Neuronal stem cell (in vitro differentiated cells): ENCODE data around the gene LIN7B.
"Not testable (repeated sequence)": the region's sequence is repeated elsewhere in the genome, so short reads cannot be mapped to it uniquely, and the experiment has no call there.

Experiments used
- DNase-seq: peaks from one replicate; pipeline ENCODE4 v3.0.0-alpha.2; 2013; ENCODE audit warnings: low spot score
- H2AFZ ChIP-seq: one replicate; pipeline ENCODE4 v1.6.1; 2013; ENCODE audit warnings: mild to moderate bottlenecking, low read length, inconsistent platforms
- H2AK5ac ChIP-seq: 2 replicates; pipeline ENCODE4 v1.6.1; 2013; ENCODE audit warnings: low read depth, mild to moderate bottlenecking, inconsistent platforms, low read length, moderate library complexity, mixed read lengths
- H2BK120ac ChIP-seq: 2 replicates; pipeline ENCODE4 v1.6.1; 2013; ENCODE audit warnings: low read depth, mild to moderate bottlenecking, inconsistent platforms, low read length, moderate library complexity, mixed read lengths
- H2BK12ac ChIP-seq: one replicate; pipeline ENCODE4 v1.6.1; 2013; ENCODE audit warnings: low read length, inconsistent platforms
- H2BK15ac ChIP-seq: 2 replicates; pipeline ENCODE4 v1.6.1; 2013; ENCODE audit warnings: mild to moderate bottlenecking, low read length, inconsistent platforms, mixed read lengths
- H2BK5ac ChIP-seq: one replicate; pipeline ENCODE4 v1.6.1; 2013; ENCODE audit warnings: inconsistent platforms, mild to moderate bottlenecking, low read length, moderate library complexity
- H3K14ac ChIP-seq: one replicate; pipeline ENCODE4 v1.6.1; 2013; ENCODE audit warnings: low read length, inconsistent platforms
- H3K18ac ChIP-seq: 2 replicates; pipeline ENCODE4 v1.6.1; 2013; ENCODE audit warnings: low read length, inconsistent platforms
- H3K23ac ChIP-seq: 2 replicates; pipeline ENCODE4 v1.6.1; 2013; ENCODE audit warnings: low read depth, mild to moderate bottlenecking, mixed read lengths, low read length, inconsistent platforms; ENCODE audit not compliant: poor library complexity
- H3K27ac ChIP-seq: replicated peaks from 3 replicates; pipeline ENCODE4 v1.5.1; 2013; ENCODE audit warnings: low read length, inconsistent platforms
- H3K27me3 ChIP-seq, 3 experiments: 2 replicates each; pipeline ENCODE4 v1.6.1; 2013; ENCODE audit warnings: low read length in 3 of 3, mild to moderate bottlenecking in 2 of 3, inconsistent platforms in 1 of 3, low read depth in 1 of 3, mixed read lengths in 1 of 3, moderate library complexity in 1 of 3; ENCODE audit not compliant: control insufficient read depth in 3 of 3, insufficient read depth in 3 of 3
- H3K36me3 ChIP-seq, 2 donors: replicated peaks in 1 of 2; 2 replicates each; pipeline ENCODE4 v1.6.1; 2013; ENCODE audit warnings: low read length in 2 of 2; ENCODE audit not compliant: control insufficient read depth in 2 of 2, insufficient read depth in 2 of 2
- H3K4ac ChIP-seq: 2 replicates; pipeline ENCODE4 v1.6.1; 2013; ENCODE audit warnings: inconsistent platforms, mild to moderate bottlenecking, low read length, moderate library complexity
- H3K4me1 ChIP-seq, 2 donors: 1 replicate in 1 of 2; 2 replicates in 1 of 2; pipeline ENCODE4 v1.6.1; 2013; ENCODE audit warnings: low read length in 2 of 2, low read depth in 1 of 2; ENCODE audit not compliant: control insufficient read depth in 2 of 2, insufficient read depth in 1 of 2
- H3K4me2 ChIP-seq: one replicate; pipeline ENCODE4 v1.6.1; 2013; ENCODE audit warnings: mild to moderate bottlenecking, low read length, inconsistent platforms; ENCODE audit not compliant: insufficient read depth, poor library complexity, severe bottlenecking
- H3K4me3 ChIP-seq, 2 donors: 2 replicates each; pipeline ENCODE4 v1.5.1; 2013; ENCODE audit warnings: low read length in 2 of 2, mild to moderate bottlenecking in 2 of 2, inconsistent platforms in 1 of 2, moderate library complexity in 1 of 2
- H3K79me1 ChIP-seq: one replicate; pipeline ENCODE4 v1.6.1; 2013; ENCODE audit warnings: low read depth, mild to moderate bottlenecking, inconsistent platforms, low read length, moderate library complexity
- H3K9ac ChIP-seq: one replicate; pipeline ENCODE4 v1.6.1; 2013; ENCODE audit warnings: mild to moderate bottlenecking, low read depth, low read length, inconsistent platforms; ENCODE audit not compliant: poor library complexity
- H3K9me3 ChIP-seq, 2 donors: replicated peaks in 1 of 2; 2 replicates each; pipeline versions ENCODE3 to v1.6.1; 2013; ENCODE audit warnings: low read length in 2 of 2, mild to moderate bottlenecking in 2 of 2, inconsistent platforms in 1 of 2, low read depth in 1 of 2, mixed read lengths in 1 of 2, moderate library complexity in 1 of 2; ENCODE audit not compliant: control insufficient read depth in 2 of 2, insufficient read depth in 1 of 2
- H4K8ac ChIP-seq: one replicate; pipeline ENCODE4 v1.6.1; 2013; ENCODE audit warnings: low read depth, mild to moderate bottlenecking, inconsistent platforms, low read length, moderate library complexity
- H4K91ac ChIP-seq: one replicate; pipeline ENCODE4 v1.6.1; 2013; ENCODE audit warnings: low read length, low read depth, mild to moderate bottlenecking, inconsistent platforms; ENCODE audit not compliant: poor library complexity
- WGBS, 2 donors: extraction: QIAGEN DNeasy Blood & Tissue Kit; methylation state at CpG; one replicate each; pipeline ENCODE4 v1.1.7; 2013; ENCODE audit warnings: missing lambda C conversion rate in 2 of 2, mixed read lengths in 1 of 2; ENCODE audit not compliant: insufficient read length in 2 of 2, insufficient replicate concordance in 1 of 2; ENCODE audit errors: extremely low coverage in 2 of 2; 5-methylcytosine and 5-hydroxymethylcytosine counted together

The LIN7B gene

DNA sequence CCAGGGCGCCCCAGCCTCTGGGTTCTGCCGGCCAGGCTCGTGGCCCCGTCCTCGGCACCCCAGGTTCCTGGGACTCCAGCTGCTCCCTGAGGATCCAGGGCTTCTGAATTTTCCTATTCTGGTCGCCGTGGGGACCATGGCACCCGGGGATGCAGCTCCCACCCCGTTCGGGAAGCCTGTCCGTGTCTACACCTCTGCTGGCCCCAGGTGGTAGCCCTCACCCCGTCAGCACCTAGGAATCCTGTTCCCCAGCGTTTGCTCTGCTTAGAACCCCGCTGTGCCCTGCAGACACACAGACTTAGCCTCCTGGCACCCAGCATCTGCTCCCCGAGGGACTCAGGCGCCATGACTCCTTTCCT lies 6.1 kb downstream of the LIN7B start:
- no peaks in the 10 kb centered on the region for H3K9me3 ChIP-seq
- no peak overlapping the region for H3K4ac ChIP-seq
- H3K27ac ChIP-seq, result no peak overlapping the region
- peaks cover 3% of the 10 kb centered on the region for H3K79me1 ChIP-seq
- no peaks in the 10 kb centered on the region for H3K36me3 ChIP-seq
- H3K18ac ChIP-seq, result no peak overlapping the region
- H4K91ac ChIP-seq, result no peak overlapping the region
- H3K4me1 ChIP-seq, result peaks cover 4 to 6% of the 10 kb centered on the region in 2 donors
- H3K4me2 ChIP-seq, result peak overlapping the region; percentile 80
- H3K23ac ChIP-seq, result no peak overlapping the region
- H2AK5ac ChIP-seq, result peak overlapping the region; percentile 74
- no peak overlapping the region for H3K9ac ChIP-seq
- H3K4me3 ChIP-seq, result peak overlapping the region in 1 of 2 donors; percentile 54
- H2BK12ac ChIP-seq, result no peak overlapping the region
- no peak overlapping the region for H2BK120ac ChIP-seq
- DNase-seq, result no peak
- no CpG with 5 or more reads among the region's 16 CpGs for WGBS, 2 donors
- no peak overlapping the region for H2BK5ac ChIP-seq
- no peak overlapping the region for H4K8ac ChIP-seq
- no peak overlapping the region for H3K14ac ChIP-seq
- peaks cover 10 to 32% (median 25%) of the 10 kb centered on the region in 3 experiments for H3K27me3 ChIP-seq
- H2AFZ ChIP-seq, result peak overlapping the region; percentile 99
- H2BK15ac ChIP-seq, result no peak overlapping the region

- no peaks in the 10 kb centered on the region for H3K36me3 ChIP-seq
- no peak overlapping the region for H2BK120ac ChIP-seq
- no peak overlapping the region for H4K91ac ChIP-seq
- no peak overlapping the region for H3K4ac ChIP-seq
- no peak overlapping the region for H3K18ac ChIP-seq
- no peak overlapping the region for H3K14ac ChIP-seq
- no peak overlapping the region for H2AFZ ChIP-seq
- peak overlapping the region; percentile 74 for H2AK5ac ChIP-seq
- no peak overlapping the region for H3K4me3 ChIP-seq
- H2BK12ac ChIP-seq, result no peak overlapping the region
- no peak overlapping the region for H3K4me2 ChIP-seq
- no peak overlapping the region for H3K23ac ChIP-seq
- H2BK5ac ChIP-seq, result no peak overlapping the region
- H4K8ac ChIP-seq, result no peak overlapping the region
- no peak for DNase-seq
- no peak overlapping the region for H3K9ac ChIP-seq
- peaks cover 4 to 6% of the 10 kb centered on the region in 2 donors for H3K4me1 ChIP-seq
- no peak overlapping the region for H2BK15ac ChIP-seq
- no peaks in the 10 kb centered on the region for H3K9me3 ChIP-seq
- no CpG with 5 or more reads among the region's 2 CpGs for WGBS, 2 donors
- peaks cover 10 to 33% (median 28%) of the 10 kb centered on the region in 3 experiments for H3K27me3 ChIP-seq
- no peak overlapping the region for H3K27ac ChIP-seq
- H3K79me1 ChIP-seq, result peaks cover 3% of the 10 kb centered on the region
Measured at GRCh38 chr19:49120868-49121267, 6.7 kb downstream of the LIN7B start.

DNA sequence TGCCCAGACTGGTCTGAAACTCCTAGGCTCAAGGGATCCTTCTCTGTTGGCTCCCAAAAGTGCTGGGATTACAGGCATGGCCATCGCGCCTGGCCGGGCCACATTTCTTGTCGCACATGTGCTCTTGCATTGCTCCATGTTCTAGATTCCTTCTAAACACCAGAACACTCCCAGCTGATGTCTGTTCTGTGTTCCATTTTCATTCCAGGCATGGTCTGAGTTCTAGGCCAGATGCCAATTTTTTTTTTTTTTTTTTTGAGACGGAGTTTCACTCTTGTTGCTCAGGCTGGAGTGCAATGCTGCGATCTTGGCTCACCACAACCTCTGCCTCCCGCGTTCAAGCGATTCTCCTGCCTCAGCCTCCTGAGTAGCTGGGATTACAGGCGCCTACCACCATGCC lies 7.7 kb downstream of the LIN7B start:
- not testable (repeated sequence) for H3K9me3 ChIP-seq, H3K27ac ChIP-seq, H3K23ac ChIP-seq, DNase-seq, H3K4me1 ChIP-seq, H3K4me3 ChIP-seq, H4K8ac ChIP-seq, H3K14ac ChIP-seq, H4K91ac ChIP-seq, H3K9ac ChIP-seq, H3K4me2 ChIP-seq, H2BK120ac ChIP-seq, H3K4ac ChIP-seq, H2BK15ac ChIP-seq, H2AK5ac ChIP-seq, H2AFZ ChIP-seq, H3K36me3 ChIP-seq, H3K18ac ChIP-seq, H2BK5ac ChIP-seq, H3K79me1 ChIP-seq, H2BK12ac ChIP-seq
- WGBS, 2 donors, result no CpG with 5 or more reads among the region's 10 CpGs
- peaks cover 10 to 33% (median 28%) of the 10 kb centered on the region in 3 experiments for H3K27me3 ChIP-seq

DNA sequence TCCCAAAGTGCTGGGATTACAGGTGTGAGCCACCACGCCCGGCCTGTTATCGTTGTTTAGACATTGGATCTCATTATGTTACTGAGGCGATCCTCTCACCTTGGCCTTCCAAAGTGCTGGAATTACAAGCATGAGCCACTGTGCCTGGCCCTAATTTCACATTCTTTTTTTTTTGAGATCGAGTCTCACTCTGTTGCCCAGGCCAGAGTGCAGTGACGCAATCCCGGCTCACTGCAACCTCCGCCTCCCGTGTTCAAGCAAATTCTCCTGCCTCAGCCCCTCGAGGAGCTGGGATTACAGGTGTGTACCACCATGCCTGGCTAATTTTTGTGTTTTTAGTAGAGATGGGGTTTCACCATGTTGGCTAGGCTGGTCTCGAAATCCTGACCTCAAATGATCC lies 9.1 kb downstream of the LIN7B start:
- H3K4me3 ChIP-seq, H2BK120ac ChIP-seq, H2AFZ ChIP-seq, H3K4me2 ChIP-seq, H3K9me3 ChIP-seq, H3K23ac ChIP-seq, H3K79me1 ChIP-seq, H2AK5ac ChIP-seq, H2BK15ac ChIP-seq, H3K18ac ChIP-seq, H4K8ac ChIP-seq, DNase-seq, H2BK12ac ChIP-seq, H3K4me1 ChIP-seq, H2BK5ac ChIP-seq, H3K14ac ChIP-seq, H3K36me3 ChIP-seq, H3K4ac ChIP-seq, H4K91ac ChIP-seq, H3K27ac ChIP-seq, H3K9ac ChIP-seq: not testable (repeated sequence)
- peaks cover 10 to 33% (median 29%) of the 10 kb centered on the region in 3 experiments for H3K27me3 ChIP-seq
- no CpG with 5 or more reads among the region's 11 CpGs for WGBS, 2 donors
